Gastrocnemius medialis (tissue), 4 donors: ENCODE measurements around the gene CCDC51.

Experiments used
- CTCF ChIP-seq, 5 experiments: fragments of 450-650 bp in 3 of 5; fragments of 200-600 bp in 2 of 5; sonication (generic) in 2 of 5; IDR thresholded peaks in 4 of 5; conservative IDR thresholded peaks in 1 of 5; 1 replicate in 4 of 5; 2 replicates in 1 of 5; pipeline ENCODE4 v1.5.1; 2016 to 2019; ENCODE audit warnings: antibody characterized with exemption in 5 of 5, mild to moderate bottlenecking in 3 of 5, moderate library complexity in 3 of 5
- POLR2A ChIP-seq, 2 donors: fragments of 450-650 bp; IDR thresholded peaks; one replicate each; pipeline ENCODE4 v1.6.1; 2017; ENCODE audit warnings: antibody characterized with exemption in 2 of 2, mild to moderate bottlenecking in 2 of 2, moderate library complexity in 2 of 2

- TF ChIP-seq POLR2A (IDR thresholded peaks at IDR 0.05): no peak
- no peak for TF ChIP-seq CTCF (IDR thresholded peaks at IDR 0.05 in 4 of 5, conservative IDR thresholded peaks at IDR 0.05 in 1 of 5)
Observed at GRCh38 chr3:48409291-48410201, 30.4 kb downstream of the CCDC51 start.
